Testis (tissue), 3 donors: Measurements from ENCODE around the gene MECR. TPM values are rescaled to one million over a fixed set of nuclear protein-coding genes. Genes with fewer than 3 reads are reported as not detected.

ENCODE experiments used
- DNase-seq: peaks from one replicate; pipeline ENCODE4 v3.0.0-alpha.2; 2019
- H3K27ac ChIP-seq, 2 donors: fragments of 200-600 bp; sonication (generic); one replicate each; pipeline ENCODE4 v1.5.1; 2019
- H3K27me3 ChIP-seq: fragments of 200-600 bp; sonication (generic); one replicate; pipeline ENCODE4 v1.5.1; 2019
- H3K36me3 ChIP-seq: fragments of 200-600 bp; sonication (generic); one replicate; pipeline ENCODE4 v1.5.1; 2017; ENCODE audit warnings: low read depth; ENCODE audit errors: missing control alignments
- H3K4me1 ChIP-seq: fragments of 200-600 bp; sonication (generic); one replicate; pipeline ENCODE4 v1.5.1; 2019
- H3K4me3 ChIP-seq, 2 donors: fragments of 200-600 bp; sonication (generic); one replicate each; pipeline ENCODE4 v1.5.1; 2017 to 2019
- H3K9me3 ChIP-seq: fragments of 200-600 bp; sonication (generic); one replicate; pipeline ENCODE4 v1.5.1; 2017
- CTCF ChIP-seq, 3 experiments: fragments of 450-650 bp in 2 of 3; fragments of 200-600 bp in 1 of 3; sonication (generic) in 1 of 3; IDR thresholded peaks; one replicate each; pipeline ENCODE4 v1.5.1; 2016 to 2019; ENCODE audit warnings: antibody characterized with exemption in 3 of 3, mild to moderate bottlenecking in 2 of 3, moderate library complexity in 1 of 3
- POLR2A ChIP-seq: fragments of 450-650 bp; IDR thresholded peaks from one replicate; pipeline ENCODE4 v1.6.1; 2017; ENCODE audit warnings: antibody characterized with exemption, mild to moderate bottlenecking, moderate library complexity
- WGBS, 2 donors: methylation state at CpG; one replicate each; pipeline ENCODE4 v1.1.5; 2018; 5-methylcytosine and 5-hydroxymethylcytosine counted together
- intact Hi-C: fragments of 100-400 bp; cut with DNase I; formaldehyde crosslinking; loops from one replicate; pipeline ENCODE4 v1.15.1; 2023; ENCODE audit warnings: low total_unique reads
- polyA plus RNA-seq: library from polyadenylated mRNA; stranded (reverse); fragments of 350-450 nt; fragmentation: Illumina TruSeq; extraction: RNeasy Lipid Tissue Mini Kit (QIAGEN cat#74804); gene quantifications from one replicate; pipeline ENCODE4 v1.2.3, GENCODE V29; 2014; ENCODE audit warnings: low read depth, low replicate concordance; ENCODE audit not compliant: insufficient read depth
- total RNA-seq, 2 donors: library from RNA; depleted of rRNA; stranded (reverse); fragments of >200 nt; gene quantifications; one replicate each; pipeline ENCODE4 v1.2.3, GENCODE V29; 2016

MECR gene
- total and polyA plus RNA-seq, 3 donors from 2014 or later: 33.7 to 38.9 (median 37.3) TPM

- no peak overlapping the region for H3K4me3 ChIP-seq
- no peaks in the 10 kb centered on the region for H3K27me3 ChIP-seq
- DNase-seq: no peak
- peaks cover 24% of the 10 kb centered on the region for H3K4me1 ChIP-seq
- 71 to 75% methylated on average over 12 of the region's 12 CpGs for WGBS, 2 donors
- intact Hi-C loops: no loop called here
- H3K27ac ChIP-seq: peak overlapping the region in 1 of 2 donors; percentile 32
- H3K9me3 ChIP-seq: no peaks in the 10 kb centered on the region
- no peaks in the 10 kb centered on the region for H3K36me3 ChIP-seq
- no peak for TF ChIP-seq POLR2A
Observed at GRCh38 chr1:29177022-29177705, 53.6 kb downstream of the MECR start.

- Histone ChIP-seq H3K36me3 (no peaks in the 10 kb centered on the region), H3K4me1 (peaks cover 24% of the 10 kb centered on the region), H3K9me3 (no peaks in the 10 kb centered on the region), H3K27me3 (no peaks in the 10 kb centered on the region), H3K4me3 (no peak overlapping the region), H3K27ac (peak overlapping the region in 1 of 2 donors; percentile 32)
- intact Hi-C loops: no loop called here
- no peak for DNase-seq
- 52 to 62% methylated on average over 4 of the region's 4 CpGs for WGBS, 2 donors
- TF ChIP-seq POLR2A (no peak), CTCF (IDR thresholded peaks at IDR 0.05) (no peak)
Observed at GRCh38 chr1:29176576-29176975, 54.2 kb downstream of the MECR start.

GRCh38 chr1:29172415-29172939 is 58.3 kb downstream of the MECR start:
- Histone ChIP-seq H3K9me3 (no peaks in the 10 kb centered on the region), H3K4me1 (peaks cover 17% of the 10 kb centered on the region), H3K36me3 (no peaks in the 10 kb centered on the region), H3K27ac (no peak overlapping the region), H3K4me3 (no peak overlapping the region), H3K27me3 (no peaks in the 10 kb centered on the region)
- TF ChIP-seq POLR2A (no peak), CTCF (IDR thresholded peaks at IDR 0.05) (no peak)
- intact Hi-C loops: no loop called here
- DNase-seq: no peak
- WGBS, 2 donors: 93 to 96% methylated on average over 8 of the region's 8 CpGs

- Histone ChIP-seq H3K4me3 (no peak overlapping the region), H3K9me3 (no peaks in the 10 kb centered on the region), H3K27me3 (no peaks in the 10 kb centered on the region), H3K27ac (no peak overlapping the region), H3K36me3 (no peaks in the 10 kb centered on the region), H3K4me1 (peaks cover 19% of the 10 kb centered on the region)
- intact Hi-C loops: no loop called here
- no peak for DNase-seq
- TF ChIP-seq CTCF (IDR thresholded peaks at IDR 0.05) (no peak), POLR2A (no peak)
- WGBS, 2 donors: 87 to 88% methylated on average over 5 of the region's 5 CpGs
Observed at GRCh38 chr1:29171521-29171920, 59.2 kb downstream of the MECR start.

GRCh38 chr1:29171089-29171488 is 59.6 kb downstream of the MECR start:
- 29 to 45% methylated on average over 3 of the region's 3 CpGs for WGBS, 2 donors
- Histone ChIP-seq H3K36me3 (no peaks in the 10 kb centered on the region), H3K9me3 (no peaks in the 10 kb centered on the region), H3K27me3 (no peaks in the 10 kb centered on the region), H3K4me1 (peaks cover 23% of the 10 kb centered on the region), H3K27ac (no peak overlapping the region), H3K4me3 (no peak overlapping the region)
- intact Hi-C loops: no loop called here
- peak; percentile 4 for DNase-seq
- no peak for TF ChIP-seq POLR2A
- no peak for TF ChIP-seq CTCF (IDR thresholded peaks at IDR 0.05)
